GM21381 (cell line): ENCODE measurements around the gene LRMDA.
"Not testable (repeated sequence)": the region's sequence is repeated elsewhere in the genome, so short reads cannot be mapped to it uniquely, and the experiment has no call there.

Experiments
- ATAC-seq: cut with Tn5 transposase; IDR thresholded peaks from one replicate; pipeline ENCODE4 v1.9.1; 2021; ENCODE audit warnings: mild to moderate bottlenecking, moderate library complexity; ENCODE audit not compliant: unreplicated experiment

Gene LRMDA

DNA sequence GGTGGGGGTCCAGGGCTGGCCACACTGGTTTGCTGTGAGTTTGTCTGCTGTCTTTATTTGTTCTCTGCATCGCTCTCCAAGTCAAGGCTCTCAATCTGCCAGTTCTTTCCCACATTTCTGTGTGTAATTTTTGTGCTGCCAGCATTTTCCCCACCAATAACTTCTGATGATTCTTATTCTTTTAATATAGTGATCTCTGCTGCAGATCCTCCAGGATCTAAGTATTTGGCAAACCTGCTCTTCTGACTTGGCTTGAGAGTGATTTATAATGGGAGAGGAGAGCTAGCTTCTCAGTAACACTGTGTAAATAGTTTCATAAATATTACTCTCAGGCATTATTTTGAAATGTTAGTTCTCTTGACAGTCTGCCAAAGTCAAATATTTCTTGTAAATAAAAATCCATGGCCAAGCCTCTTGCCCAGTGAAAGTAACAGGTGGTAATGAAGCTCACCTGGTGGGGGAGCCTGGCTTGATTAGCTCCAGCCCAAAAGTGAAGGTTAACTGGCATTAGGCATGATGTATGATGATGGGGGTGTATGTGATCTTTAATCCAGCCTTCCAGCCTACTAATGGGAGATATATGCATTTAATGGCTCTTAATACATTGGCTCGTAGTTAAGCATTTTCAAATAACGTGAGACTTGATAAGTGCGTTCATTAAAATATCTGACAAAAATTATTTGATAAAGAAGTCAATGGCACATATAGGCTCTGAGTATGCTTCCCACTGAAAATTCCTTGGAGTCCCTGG, 1150.3 kb downstream of the LRMDA start:
- ATAC-seq, result no peak

DNA sequence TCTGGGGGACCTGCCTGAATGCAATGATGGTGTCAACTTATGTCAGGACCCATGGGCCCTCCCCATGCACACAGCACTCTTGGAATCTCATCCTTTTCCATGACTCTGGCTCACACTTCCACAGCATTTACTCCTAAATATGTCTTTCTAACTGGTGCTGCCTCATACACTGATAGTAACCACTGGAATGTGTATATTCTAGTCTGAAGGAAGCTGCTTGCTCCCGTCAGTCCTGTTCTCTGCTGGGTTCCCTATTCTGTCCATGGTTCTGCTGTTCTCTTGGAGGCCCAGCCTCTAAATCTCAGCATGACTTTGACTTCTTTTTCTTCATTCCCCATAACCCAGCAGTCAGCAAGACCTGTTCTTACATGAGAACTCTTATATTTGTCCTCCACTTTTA, 1151.1 kb downstream of the LRMDA start:
- ATAC-seq, result no peak

DNA sequence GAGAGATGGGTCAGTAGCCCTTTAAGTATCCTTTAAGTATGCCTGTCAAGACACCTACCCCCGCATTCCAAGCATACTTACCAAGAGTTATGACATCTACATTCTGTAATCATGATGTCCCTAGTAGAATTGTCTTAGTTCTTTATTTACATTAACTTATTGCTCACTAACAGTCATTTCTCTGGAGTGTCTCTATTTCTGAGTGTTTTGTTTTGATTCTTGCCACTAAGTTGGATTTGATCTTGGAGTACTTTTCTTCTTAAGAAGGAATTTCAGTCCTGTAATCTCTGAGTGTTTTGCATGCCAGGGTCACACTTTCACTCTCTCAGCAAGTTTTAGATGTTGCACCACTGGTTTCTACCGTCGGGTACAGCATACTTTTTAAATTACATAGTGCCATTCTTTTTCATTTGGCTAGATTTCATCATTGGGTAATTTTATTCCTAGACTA, 1152.3 kb downstream of the LRMDA start:
- ATAC-seq, result no peak

DNA sequence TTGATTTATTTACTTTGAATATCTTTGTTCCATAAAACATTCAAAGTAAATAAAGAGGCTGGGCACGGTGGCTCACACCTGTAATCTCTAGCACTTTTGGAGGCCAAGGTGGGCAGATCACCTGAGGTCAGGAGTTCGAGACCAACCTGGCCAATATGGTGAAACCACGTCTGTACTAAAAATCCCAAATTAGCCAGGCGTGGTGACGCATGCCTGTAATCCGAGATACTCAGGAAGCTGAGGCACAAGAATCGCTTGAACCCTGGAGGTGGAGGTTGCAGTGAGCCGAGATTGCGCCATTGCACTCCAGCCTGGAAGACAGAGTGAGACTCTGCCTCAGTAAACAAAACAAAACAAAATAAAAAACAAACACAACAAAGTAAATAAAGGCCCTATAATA, 1153.0 kb downstream of the LRMDA start:
- ATAC-seq, result not testable (repeated sequence)
